Natural killer cell (primary cell): Measurements from ENCODE around the gene MAP2K1. TPM values are rescaled to one million over a fixed set of nuclear protein-coding genes. Genes with fewer than 3 reads are reported as not detected.

Experiments
- ATAC-seq, 3 donors: fragments of 150-1000 bp in 2 of 3; fragments of 200-7000 bp in 1 of 3; cut with Tn5 transposase; 1 replicate in 1 of 3; 2 replicates in 2 of 3; pipeline ENCODE4 v1.10.0; 2021; ENCODE audit warnings: mild to moderate bottlenecking in 2 of 3, moderate library complexity in 2 of 3
- DNase-seq, 2 donors: peaks; one replicate each; pipeline versions ENCODE4 v3.0.0 to v3.0.0-alpha.2; 2013 to 2021; ENCODE audit warnings: mixed read lengths in 1 of 2
- H3K27ac ChIP-seq: one replicate; pipeline ENCODE4 v1.5.1; 2013; ENCODE audit warnings: mild to moderate bottlenecking, low read length
- H3K27me3 ChIP-seq: one replicate; pipeline ENCODE4 v1.6.1; 2013; ENCODE audit warnings: low read length; ENCODE audit not compliant: control insufficient read depth, insufficient read depth
- H3K36me3 ChIP-seq: one replicate; pipeline ENCODE4 v1.6.1; 2013; ENCODE audit warnings: low read length; ENCODE audit not compliant: control insufficient read depth, insufficient read depth
- H3K4me1 ChIP-seq: one replicate; pipeline ENCODE4 v1.6.1; 2013; ENCODE audit warnings: low read length; ENCODE audit not compliant: control insufficient read depth, insufficient read depth
- H3K4me3 ChIP-seq: one replicate; pipeline ENCODE4 v1.5.1; 2013; ENCODE audit warnings: low read length
- H3K9me3 ChIP-seq: one replicate; pipeline ENCODE4 v1.6.1; 2013; ENCODE audit warnings: low read length; ENCODE audit not compliant: control insufficient read depth, insufficient read depth
- H3K27ac Mint-ChIP-seq, 2 donors: one replicate each; pipeline ENCODE4 v1.8.0; 2022; ENCODE audit warnings: mild to moderate bottlenecking in 2 of 2, mixed read lengths in 2 of 2, moderate library complexity in 1 of 2
- H3K27me3 Mint-ChIP-seq, 2 donors: one replicate each; pipeline ENCODE4 v1.8.0; 2022; ENCODE audit warnings: low read depth in 2 of 2, mixed read lengths in 2 of 2
- H3K36me3 Mint-ChIP-seq: one replicate; pipeline ENCODE4 v1.8.0; 2022; ENCODE audit warnings: mixed read lengths
- H3K4me1 Mint-ChIP-seq, 2 donors: one replicate each; pipeline ENCODE4 v1.8.0; 2022; ENCODE audit warnings: mixed read lengths in 2 of 2
- H3K4me3 Mint-ChIP-seq: one replicate; pipeline ENCODE4 v1.8.0; 2022; ENCODE audit warnings: mild to moderate bottlenecking, moderate library complexity, mixed read lengths
- H3K9me3 Mint-ChIP-seq, 2 donors: one replicate each; pipeline ENCODE4 v1.8.0; 2022; ENCODE audit warnings: mixed read lengths in 2 of 2
- CTCF ChIP-seq: fragments of 200-600 bp; IDR thresholded peaks from one replicate; pipeline ENCODE4 v1.8.0; 2022; ENCODE audit warnings: antibody characterized with exemption
- WGBS: methylation state at CpG from one replicate; pipeline ENCODE4 v1.1.7; 2013; ENCODE audit warnings: missing lambda C conversion rate; ENCODE audit not compliant: insufficient coverage; 5-methylcytosine and 5-hydroxymethylcytosine counted together
- intact Hi-C: fragments of 100-400 bp; cut with micrococcal nuclease; formaldehyde crosslinking; loops from one replicate; pipeline ENCODE4 v1.14.2; 2022
- total RNA-seq, 4 donors: library from RNA; stranded (reverse); fragments of 120-200 nt in 1 of 4; gene quantifications; one replicate each; pipeline versions ENCODE4 v1.2.3 to v1.2.4, GENCODE V29; 2013 to 2022

MAP2K1 gene
- total RNA-seq, 3 donors from 2014 or later (not counting 1 experiment from before 2014, with no cell fraction given): 45.5 to 49.2 (median 48.9) TPM

- Histone ChIP-seq H3K36me3 (peaks cover 25% of the 10 kb centered on the region), H3K4me3 (no peak overlapping the region), H3K9me3 (no peaks in the 10 kb centered on the region), H3K27ac (no peak overlapping the region), H3K27me3 (no peaks in the 10 kb centered on the region), H3K4me1 (no peaks in the 10 kb centered on the region)
- intact Hi-C loops: no loop called here
- H3K27me3 Mint-ChIP-seq: no peaks in the 10 kb centered on the region
- H3K9me3 Mint-ChIP-seq: no peaks in the 10 kb centered on the region
- ATAC-seq (no peak), DNase-seq (no peak)
- no peak overlapping the region for H3K4me3 Mint-ChIP-seq
- H3K4me1 Mint-ChIP-seq: no peaks in the 10 kb centered on the region
- WGBS: 79% methylated on average over 3 of the region's 4 CpGs
- no peaks in the 10 kb centered on the region for H3K36me3 Mint-ChIP-seq
- H3K27ac Mint-ChIP-seq: no peak overlapping the region
- no peak for TF ChIP-seq CTCF
Measured at GRCh38 chr15:66524838-66525237, 138.1 kb downstream of the MAP2K1 start.

GRCh38 chr15:66535056-66535455, 148.3 kb downstream of the MAP2K1 start:
- H3K27me3 Mint-ChIP-seq: no peaks in the 10 kb centered on the region
- intact Hi-C loops: no loop called here
- no peaks in the 10 kb centered on the region for H3K9me3 ChIP-seq
- H3K4me1 Mint-ChIP-seq: no peaks in the 10 kb centered on the region
- peaks cover 12% of the 10 kb centered on the region for H3K36me3 ChIP-seq
- ATAC-seq (no peak), DNase-seq (no peak)
- H3K27ac ChIP-seq: no peak overlapping the region
- TF ChIP-seq CTCF: no peak
- H3K9me3 Mint-ChIP-seq: no peaks in the 10 kb centered on the region
- no peak overlapping the region for H3K4me3 Mint-ChIP-seq
- no peaks in the 10 kb centered on the region for H3K27me3 ChIP-seq
- H3K4me3 ChIP-seq: no peak overlapping the region
- no peaks in the 10 kb centered on the region for H3K4me1 ChIP-seq
- WGBS: 87% methylated on average over 9 of the region's 9 CpGs
- no peak overlapping the region for H3K27ac Mint-ChIP-seq
- peaks cover 14% of the 10 kb centered on the region for H3K36me3 Mint-ChIP-seq

Other genes with a start within 250 kb of the MAP2K1 start
- not detected for gene MEGF11, start 133.2 kb upstream of the MAP2K1 start, total RNA-seq
- gene DIS3L, start 93.3 kb upstream of the MAP2K1 start, total RNA-seq: 10 to 100 TPM; 21.9 to 30.6 (median 28.3) TPM
- 1 to 10 TPM; 2.6 to 5.5 (median 5.3) TPM for gene TIPIN, start 30.2 kb upstream of the MAP2K1 start, total RNA-seq
- gene SNAPC5, start 110.8 kb downstream of the MAP2K1 start, total RNA-seq: 10 to 100 TPM; 17.2 to 25.2 (median 24.3) TPM
- gene RPL4, start 117.9 kb downstream of the MAP2K1 start, total RNA-seq: 1,000 to 10,000 TPM; 1,109 to 1,293 (median 1,293) TPM
- 1 to 10 TPM; 8.7 to 9.9 (median 9.7) TPM for gene ZWILCH, start 118.4 kb downstream of the MAP2K1 start, total RNA-seq
- gene LCTL, start 179.1 kb downstream of the MAP2K1 start, total RNA-seq: not detected